MV-4-11 (cell line): ENCODE data around the gene SRC.
A peak's percentile ranks its signal among the peaks of the same experiment; 100 is the strongest.
"Not testable (repeated sequence)": the region's sequence is repeated elsewhere in the genome, so short reads cannot be mapped to it uniquely, and the experiment has no call there.

Experiments
- DNase-seq: peaks from one replicate; lab custom pipeline; 2025; lab: John Stamatoyannopoulos, UW

The SRC gene

GRCh38 chr20:37336369-37337207 is 9.4 kb upstream of the SRC start:
- DNase-seq: peak; percentile 95

GRCh38 chr20:37337208-37337991 is 8.5 kb upstream of the SRC start:
- no peak for DNase-seq

GRCh38 chr20:37338380-37338779 is 7.6 kb upstream of the SRC start:
- DNase-seq: not testable (repeated sequence)

GRCh38 chr20:37339208-37339607 is 6.7 kb upstream of the SRC start:
- DNase-seq: no peak

GRCh38 chr20:37339764-37340109 is 6.2 kb upstream of the SRC start:
- not testable (repeated sequence) for DNase-seq

GRCh38 chr20:37340998-37341397 is 4.9 kb upstream of the SRC start:
- DNase-seq: no peak

GRCh38 chr20:37341632-37342031 is 4.3 kb upstream of the SRC start:
- no peak for DNase-seq

- no peak for DNase-seq
These were observed 3.4 kb upstream of the SRC start for GRCh38 chr20:37342231-37343177.

- DNase-seq: no peak
These were observed 2.5 kb upstream of the SRC start for GRCh38 chr20:37343212-37343993.

- DNase-seq: no peak
These were observed 2.0 kb upstream of the SRC start for GRCh38 chr20:37343994-37344355.

GRCh38 chr20:37344506-37345338 is 1.2 kb upstream of the SRC start:
- no peak for DNase-seq

GRCh38 chr20:37346236-37346534 is 245 bp downstream of the SRC start:
- DNase-seq: no peak

GRCh38 chr20:37346535-37347346 is 801 bp downstream of the SRC start:
- DNase-seq: no peak

GRCh38 chr20:37347347-37347823 is 1.4 kb downstream of the SRC start:
- DNase-seq: no peak

- peak; percentile 30 for DNase-seq
These were observed 2.2 kb downstream of the SRC start for GRCh38 chr20:37347891-37348791.

- DNase-seq: no peak
These were observed 3.0 kb downstream of the SRC start for GRCh38 chr20:37348792-37349516.

- DNase-seq: peak; percentile 36
These were observed 3.9 kb downstream of the SRC start for GRCh38 chr20:37349517-37350491.
